Activated CD8-positive, alpha-beta T cell treated with anti-CD3 and anti-CD28 coated beads for 36 hours (primary cell): Measurements from ENCODE around the gene CDH23. TPM values are rescaled to one million over a fixed set of nuclear protein-coding genes. Genes with fewer than 3 reads are reported as not detected.

Source experiments
- ATAC-seq: fragments of 200-7000 bp; cut with Tn5 transposase; one replicate; pipeline ENCODE4 v1.10.0; 2021; ENCODE audit warnings: mild to moderate bottlenecking, moderate library complexity
- CTCF ChIA-PET: fragments of 350-600 bp; sonication (Branson Sonifier 250); formaldehyde crosslinking; loops from one replicate; lab custom pipeline; 2021; ENCODE audit warnings: antibody characterized with exemption; lab: Charles Lee
- POLR2A ChIA-PET: fragments of 350-600 bp; sonication (Branson Sonifier 250); formaldehyde crosslinking; loops from one replicate; lab custom pipeline; 2021; ENCODE audit warnings: antibody characterized with exemption; lab: Charles Lee
- DNase-seq: peaks from one replicate; pipeline ENCODE4 v3.0.0-alpha.2; 2020
- H3K27ac Mint-ChIP-seq: one replicate; pipeline ENCODE4 v1.8.0; 2021; ENCODE audit warnings: mild to moderate bottlenecking, mixed read lengths
- H3K27me3 Mint-ChIP-seq: one replicate; pipeline ENCODE4 v1.8.0; 2021; ENCODE audit warnings: mixed read lengths
- H3K36me3 Mint-ChIP-seq: one replicate; pipeline ENCODE4 v1.8.0; 2021; ENCODE audit warnings: low read depth, mixed read lengths
- H3K4me1 Mint-ChIP-seq: one replicate; pipeline ENCODE4 v1.8.0; 2021; ENCODE audit warnings: low read depth, mixed read lengths
- H3K4me3 Mint-ChIP-seq: one replicate; pipeline ENCODE4 v1.8.0; 2021; ENCODE audit warnings: mild to moderate bottlenecking, moderate library complexity, mixed read lengths
- H3K9me3 Mint-ChIP-seq: one replicate; pipeline ENCODE4 v1.8.0; 2021; ENCODE audit warnings: mixed read lengths
- intact Hi-C: fragments of 100-400 bp; cut with micrococcal nuclease; formaldehyde crosslinking; loops from one replicate; pipeline ENCODE4 v1.10.0; 2022
- total RNA-seq, 2 experiments: library from RNA; stranded (reverse); gene quantifications; one replicate each; pipeline ENCODE4 v1.2.3, GENCODE V29; 2021
- TF ChIP-seq, protein P1 (sequence below): fragments of 200-600 bp; IDR thresholded peaks from one replicate; pipeline ENCODE4 v1.8.0; 2022; ENCODE audit warnings: antibody characterized with exemption, mild to moderate bottlenecking

Gene CDH23
- total RNA-seq, 2 experiments from 2014 or later = 2.4 to 2.7 TPM

- CTCF ChIA-PET = interaction anchor here (1.2 to 3.5 kb wide), 2 partner anchors 13 to 53 kb away, joined by 3 to 24 read pairs; no protein-coding TSS in a partner anchor
- no peaks in the 10 kb centered on the region for H3K9me3 Mint-ChIP-seq
- H3K27ac Mint-ChIP-seq = no peak overlapping the region
- no peak overlapping the region for H3K4me3 Mint-ChIP-seq
- no peak for ATAC-seq
- peaks cover 48% of the 10 kb centered on the region for H3K4me1 Mint-ChIP-seq
- intact Hi-C loops = no loop called here
- H3K27me3 Mint-ChIP-seq = no peaks in the 10 kb centered on the region
- POLR2A ChIA-PET = interaction anchor here (1.3 to 8.4 kb wide), 2 partner anchors 7 to 22 kb away, joined by 3 to 65 read pairs; no protein-coding TSS in a partner anchor
- DNase-seq = no peak
- TF ChIP-seq, protein P1, sequence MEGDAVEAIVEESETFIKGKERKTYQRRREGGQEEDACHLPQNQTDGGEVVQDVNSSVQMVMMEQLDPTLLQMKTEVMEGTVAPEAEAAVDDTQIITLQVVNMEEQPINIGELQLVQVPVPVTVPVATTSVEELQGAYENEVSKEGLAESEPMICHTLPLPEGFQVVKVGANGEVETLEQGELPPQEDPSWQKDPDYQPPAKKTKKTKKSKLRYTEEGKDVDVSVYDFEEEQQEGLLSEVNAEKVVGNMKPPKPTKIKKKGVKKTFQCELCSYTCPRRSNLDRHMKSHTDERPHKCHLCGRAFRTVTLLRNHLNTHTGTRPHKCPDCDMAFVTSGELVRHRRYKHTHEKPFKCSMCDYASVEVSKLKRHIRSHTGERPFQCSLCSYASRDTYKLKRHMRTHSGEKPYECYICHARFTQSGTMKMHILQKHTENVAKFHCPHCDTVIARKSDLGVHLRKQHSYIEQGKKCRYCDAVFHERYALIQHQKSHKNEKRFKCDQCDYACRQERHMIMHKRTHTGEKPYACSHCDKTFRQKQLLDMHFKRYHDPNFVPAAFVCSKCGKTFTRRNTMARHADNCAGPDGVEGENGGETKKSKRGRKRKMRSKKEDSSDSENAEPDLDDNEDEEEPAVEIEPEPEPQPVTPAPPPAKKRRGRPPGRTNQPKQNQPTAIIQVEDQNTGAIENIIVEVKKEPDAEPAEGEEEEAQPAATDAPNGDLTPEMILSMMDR = no peak
- no peaks in the 10 kb centered on the region for H3K36me3 Mint-ChIP-seq
Observed at GRCh38 chr10:71721313-71721712, 324.6 kb downstream of the CDH23 start.

DNA sequence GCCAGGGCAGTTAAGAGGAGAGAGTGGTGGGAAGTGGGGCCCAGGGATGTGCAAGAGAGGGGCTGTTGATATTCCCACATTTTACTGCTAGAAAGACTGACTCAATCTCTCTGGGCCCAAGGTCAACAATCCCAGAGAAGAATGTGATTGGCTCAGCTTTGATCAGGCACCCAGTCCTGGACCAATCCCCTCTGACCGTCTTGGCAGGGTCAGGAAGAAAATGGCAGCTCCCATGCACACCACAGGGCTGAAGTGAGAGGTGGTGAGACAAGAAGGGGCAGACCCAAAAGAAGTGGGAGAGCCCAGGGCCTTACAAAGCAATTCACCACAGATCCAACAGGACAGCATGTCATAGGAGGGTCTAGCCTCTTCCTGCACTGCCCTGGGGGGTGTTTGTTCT is 326.1 kb downstream of the CDH23 start:
- ChIA-PET CTCF (interaction anchor here (1.4 to 6.8 kb wide), 5 partner anchors 8 to 127 kb away, joined by 3 to 57 read pairs (median 6); partner anchors contain the start of gene VSIR), POLR2A (interaction anchor here (0.7 to 8.4 kb wide), 3 partner anchors 8 to 69 kb away, joined by 3 to 65 read pairs (median 3); no protein-coding TSS in a partner anchor)
- DNase-seq (no peak), ATAC-seq (no peak)
- TF ChIP-seq, protein P1 = no peak
- intact Hi-C loops = no loop called here
- Mint-ChIP-seq H3K27me3 (no peaks in the 10 kb centered on the region), H3K9me3 (no peaks in the 10 kb centered on the region), H3K36me3 (no peaks in the 10 kb centered on the region), H3K4me1 (peaks cover 57% of the 10 kb centered on the region), H3K27ac (no peak overlapping the region), H3K4me3 (no peak overlapping the region)

- H3K27me3 Mint-ChIP-seq = no peaks in the 10 kb centered on the region
- H3K36me3 Mint-ChIP-seq = no peaks in the 10 kb centered on the region
- DNase-seq (no peak), ATAC-seq (no peak)
- intact Hi-C loops = no loop called here
- peaks cover 61% of the 10 kb centered on the region for H3K4me1 Mint-ChIP-seq
- H3K27ac Mint-ChIP-seq = peak overlapping the region; percentile 77
- CTCF ChIA-PET = interaction anchor here (1.0 to 6.8 kb wide), 6 partner anchors 9 to 173 kb away, joined by 3 to 57 read pairs (median 6); partner anchors contain the start of gene VSIR
- TF ChIP-seq, protein P1 = no peak
- H3K9me3 Mint-ChIP-seq = no peaks in the 10 kb centered on the region
- no peak overlapping the region for H3K4me3 Mint-ChIP-seq
- POLR2A ChIA-PET = interaction anchor here (1.0 to 10.8 kb wide), 5 partner anchors 9 to 68 kb away, joined by 3 to 116 read pairs (median 48); partner anchors contain the start of gene VSIR
Observed at GRCh38 chr10:71723311-71723710, 326.6 kb downstream of the CDH23 start.

DNA sequence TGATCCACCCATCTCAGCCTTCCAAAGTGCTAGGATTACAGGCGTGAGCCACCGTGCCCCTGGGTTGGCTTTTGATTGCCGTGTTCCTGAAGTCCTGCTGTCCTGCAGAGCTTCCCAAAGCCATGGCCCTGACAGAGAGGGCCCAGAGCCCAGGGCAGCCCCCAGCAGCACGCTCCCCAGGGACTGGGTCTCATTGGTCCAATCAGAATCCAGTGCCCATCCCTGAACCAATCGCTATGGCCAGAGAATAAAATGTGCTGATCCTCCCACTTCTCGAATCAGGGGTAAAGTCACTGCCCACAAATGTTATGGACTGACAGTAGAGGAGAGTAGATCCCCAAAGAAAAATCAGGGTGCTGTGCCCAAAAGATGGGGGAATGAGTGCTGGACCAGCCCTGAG is 327.8 kb downstream of the CDH23 start:
- DNase-seq = no peak
- H3K4me3 Mint-ChIP-seq = no peak overlapping the region
- peaks cover 74% of the 10 kb centered on the region for H3K4me1 Mint-ChIP-seq
- H3K36me3 Mint-ChIP-seq = no peaks in the 10 kb centered on the region
- peak overlapping the region; percentile 99 for H3K27ac Mint-ChIP-seq
- POLR2A ChIA-PET = interaction anchor here (0.9 to 10.8 kb wide), 5 partner anchors 10 to 46 kb away, joined by 3 to 116 read pairs (median 48); partner anchors contain the start of gene VSIR
- intact Hi-C loops = no loop called here
- TF ChIP-seq, protein P1 = no peak
- H3K27me3 Mint-ChIP-seq = no peaks in the 10 kb centered on the region
- CTCF ChIA-PET = interaction anchor here (1.0 to 7.3 kb wide), 7 partner anchors 10 to 172 kb away, joined by 3 to 57 read pairs (median 6); no protein-coding TSS in a partner anchor
- ATAC-seq = no peak
- no peaks in the 10 kb centered on the region for H3K9me3 Mint-ChIP-seq

GRCh38 chr10:71725249-71725648 is 328.5 kb downstream of the CDH23 start:
- intact Hi-C loops = no loop called here
- Mint-ChIP-seq H3K27me3 (no peaks in the 10 kb centered on the region), H3K4me3 (no peak overlapping the region), H3K36me3 (no peaks in the 10 kb centered on the region), H3K9me3 (no peaks in the 10 kb centered on the region), H3K27ac (peak overlapping the region; percentile 99), H3K4me1 (peaks cover 79% of the 10 kb centered on the region)
- ChIA-PET POLR2A (interaction anchor here (0.9 to 10.8 kb wide), 7 partner anchors 10 to 45 kb away, joined by 3 to 116 read pairs (median 48); partner anchors contain the start of gene VSIR), CTCF (interaction anchor here (0.8 to 7.3 kb wide), 13 partner anchors 11 to 86 kb away, joined by 3 to 57 read pairs (median 12); partner anchors contain the start of gene VSIR)
- TF ChIP-seq, protein P1 = no peak
- DNase-seq (no peak), ATAC-seq (no peak)
